NT2/D1 (cell line): Measurements from ENCODE around the gene TSSK2.

ENCODE experiments used
- SUZ12 ChIP-seq: IDR thresholded peaks from 2 replicates; pipeline ENCODE4 v1.6.1; 2011; ENCODE audit not compliant: insufficient read length, insufficient read depth; ENCODE audit errors: extremely low read depth
- YY1 ChIP-seq: IDR thresholded peaks from 2 replicates; pipeline ENCODE4 v1.6.1; 2011; ENCODE audit not compliant: insufficient read length, insufficient read depth
- ZNF274 ChIP-seq: IDR thresholded peaks from 2 replicates; pipeline ENCODE4 v1.6.1; 2011; ENCODE audit warnings: mild to moderate bottlenecking, low read depth, low read length

DNA sequence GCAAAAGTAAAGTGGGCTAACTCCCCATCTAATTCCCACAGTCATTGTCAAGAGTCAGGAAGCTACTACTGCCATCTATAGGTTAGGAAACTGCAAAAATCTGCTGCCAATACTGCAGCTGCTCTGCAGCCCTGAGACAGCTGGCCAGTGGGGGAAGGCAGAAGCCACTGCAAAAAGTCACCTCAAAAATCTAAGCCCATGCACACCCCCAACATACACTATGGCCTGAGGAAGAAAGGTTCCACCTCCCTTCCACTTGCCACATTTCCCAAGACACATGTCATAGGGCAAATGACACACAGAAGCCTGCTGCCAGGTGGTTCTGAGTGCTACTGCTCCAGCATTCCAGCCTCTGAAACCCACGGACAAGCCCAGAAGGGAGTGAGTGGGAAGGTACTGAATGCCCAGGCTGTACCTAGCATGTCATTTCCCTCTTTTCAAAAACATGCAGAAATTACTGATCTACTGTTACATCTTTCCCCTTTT lies 45.8 kb upstream of the TSSK2 start:
- TF ChIP-seq YY1 = no peak
- no peak for TF ChIP-seq SUZ12
- TF ChIP-seq ZNF274 = no peak
